Left hindlimb (tissue), 1 donor: ENCODE results near the gene MED17.

Experiments used
- DNase-seq: peaks from one replicate; pipeline ENCODE4 v3.0.0-alpha.2; 2018

The MED17 gene

GRCh38 chr11:93857413-93858120 is 73.5 kb downstream of the MED17 start:
- no peak for DNase-seq

GRCh38 chr11:93858121-93858775 is 74.2 kb downstream of the MED17 start:
- DNase-seq = no peak

GRCh38 chr11:93861808-93862207 is 77.7 kb downstream of the MED17 start:
- no peak for DNase-seq
